B cell (primary cell): ENCODE measurements around the gene RASA2. TPM values are rescaled to one million over a fixed set of nuclear protein-coding genes. Genes with fewer than 3 reads are reported as not detected.

Experiments
- ATAC-seq: fragments of 200-7000 bp; cut with Tn5 transposase; one replicate; pipeline ENCODE4 v1.10.0; 2021; ENCODE audit warnings: low read depth, mild to moderate bottlenecking, moderate number of reproducible peaks, moderate library complexity
- CTCF ChIA-PET: fragments of 350-600 bp; sonication (Branson Sonifier 250); formaldehyde crosslinking; loops from one replicate; lab custom pipeline; 2021; ENCODE audit warnings: antibody characterized with exemption, inconsistent platforms; lab: Charles Lee
- POLR2A ChIA-PET: fragments of 350-600 bp; sonication (Branson Sonifier 250); formaldehyde crosslinking; loops from one replicate; lab custom pipeline; 2021; ENCODE audit warnings: antibody characterized with exemption; lab: Charles Lee
- DNase-seq: peaks from one replicate; pipeline ENCODE4 v3.0.0; 2013
- H2AFZ ChIP-seq: 2 replicates; pipeline ENCODE4 v1.6.1; 2012; ENCODE audit warnings: mild to moderate bottlenecking, low read depth, low read length; ENCODE audit not compliant: insufficient read depth, poor library complexity, severe bottlenecking
- H3K27ac ChIP-seq, 2 donors: 1 replicate in 1 of 2; 2 replicates in 1 of 2; pipeline ENCODE4 v1.5.1; 2012 to 2013; ENCODE audit warnings: low read length in 2 of 2, mild to moderate bottlenecking in 2 of 2, moderate library complexity in 1 of 2
- H3K27me3 ChIP-seq, 4 experiments: fragments of 200-600 bp in 1 of 4; sonication (generic) in 1 of 4; replicated peaks in 1 of 4; 1 replicate in 2 of 4; 2 replicates in 2 of 4; pipeline versions ENCODE4 v1.6.1 to v1.7.0; 2013 to 2016; ENCODE audit warnings: low read length in 3 of 4, mild to moderate bottlenecking in 2 of 4, mixed read lengths in 1 of 4, moderate library complexity in 1 of 4; ENCODE audit not compliant: insufficient read depth in 4 of 4, control insufficient read depth in 3 of 4; ENCODE audit errors: control extremely low read depth in 1 of 4
- H3K36me3 ChIP-seq, 2 experiments: replicated peaks in 1 of 2; 1 replicate in 1 of 2; 2 replicates in 1 of 2; pipeline versions ENCODE4 v1.6.1 to v1.7.1; 2013; ENCODE audit warnings: low read length in 1 of 2; ENCODE audit not compliant: insufficient read depth in 2 of 2, control insufficient read depth in 1 of 2; ENCODE audit errors: control extremely low read depth in 1 of 2, extremely low read depth in 1 of 2
- H3K4me1 ChIP-seq, 2 donors: fragments of 200-600 bp in 1 of 2; sonication (generic) in 1 of 2; 1 replicate in 1 of 2; 2 replicates in 1 of 2; pipeline versions ENCODE4 v1.5.1 to v1.6.1; 2013 to 2017; ENCODE audit warnings: low read length in 2 of 2; ENCODE audit not compliant: control insufficient read depth in 2 of 2, insufficient read depth in 2 of 2
- H3K4me2 ChIP-seq: replicated peaks from 2 replicates; pipeline ENCODE3; 2012; ENCODE audit warnings: mild to moderate bottlenecking, low read depth, low read length; ENCODE audit not compliant: poor library complexity, severe bottlenecking
- H3K4me3 ChIP-seq, 5 experiments: fragments of 200-600 bp in 1 of 5; sonication (generic) in 1 of 5; 1 replicate in 3 of 5; 2 replicates in 2 of 5; pipeline versions ENCODE4 v1.5.1 to v1.7.0; 2011 to 2016; ENCODE audit warnings: low read length in 4 of 5, mild to moderate bottlenecking in 4 of 5, low read depth in 2 of 5, control low read depth in 1 of 5, moderate library complexity in 1 of 5; ENCODE audit not compliant: insufficient read depth in 1 of 5; ENCODE audit errors: control extremely low read depth in 1 of 5, extremely low read depth in 1 of 5
- H3K79me2 ChIP-seq: fragments of 200-600 bp; sonication (generic); one replicate; pipeline ENCODE4 v1.6.0; 2016; ENCODE audit warnings: low read length; ENCODE audit not compliant: control insufficient read depth, insufficient read depth
- H3K9ac ChIP-seq: fragments of 200-600 bp; sonication (generic); 2 replicates; pipeline ENCODE4 v1.6.1; 2017; ENCODE audit warnings: mild to moderate bottlenecking, low read length, moderate library complexity
- H3K9me3 ChIP-seq, 3 donors: one replicate each; pipeline versions ENCODE4 v1.6.1 to v1.7.1; 2013; ENCODE audit warnings: low read length in 2 of 3; ENCODE audit not compliant: control insufficient read depth in 2 of 3, insufficient read depth in 1 of 3; ENCODE audit errors: control extremely low read depth in 1 of 3
- H4K20me1 ChIP-seq: 2 replicates; pipeline ENCODE4 v1.6.0; 2012; ENCODE audit warnings: mild to moderate bottlenecking, low read length; ENCODE audit not compliant: insufficient read depth, control insufficient read depth, poor library complexity, severe bottlenecking
- H3K27ac Mint-ChIP-seq: one replicate; pipeline ENCODE4 v1.8.0; 2021; ENCODE audit warnings: mixed read lengths
- H3K27me3 Mint-ChIP-seq: one replicate; pipeline ENCODE4 v1.8.0; 2021; ENCODE audit warnings: mixed read lengths
- H3K4me1 Mint-ChIP-seq: one replicate; pipeline ENCODE4 v1.8.0; 2021; ENCODE audit warnings: mixed read lengths
- H3K4me3 Mint-ChIP-seq: one replicate; pipeline ENCODE4 v1.8.0; 2021; ENCODE audit warnings: mixed read lengths
- H3K9me3 Mint-ChIP-seq: one replicate; pipeline ENCODE4 v1.8.0; 2022; ENCODE audit warnings: mixed read lengths; ENCODE audit not compliant: insufficient read depth
- EZH2 ChIP-seq: IDR thresholded peaks from 2 replicates; pipeline ENCODE4 v1.6.1; 2012; ENCODE audit warnings: borderline replicate concordance, low read depth, mild to moderate bottlenecking, moderate library complexity, low read length; ENCODE audit not compliant: insufficient read depth, poor library complexity, severe bottlenecking
- WGBS: methylation state at CpG from one replicate; pipeline ENCODE4 v1.1.5; 2013; ENCODE audit warnings: missing lambda C conversion rate; ENCODE audit not compliant: insufficient coverage; 5-methylcytosine and 5-hydroxymethylcytosine counted together
- intact Hi-C: fragments of 100-400 bp; cut with micrococcal nuclease; formaldehyde crosslinking; loops from one replicate; pipeline ENCODE4 v1.10.0; 2022
- polyA plus RNA-seq: library from polyadenylated mRNA; depleted of rRNA; stranded (reverse); fragments of >200 nt; gene quantifications from 2 replicates; pipeline ENCODE4 v1.2.3, GENCODE V29; 2012
- total RNA-seq, 2 donors: library from RNA; stranded (reverse); fragments of 120-200 nt in 1 of 2; gene quantifications; 1 replicate in 1 of 2; 2 replicates in 1 of 2; pipeline versions ENCODE4 v1.2.3 to v1.2.4, GENCODE V29; 2013 to 2022
- TF ChIP-seq, protein P1 (sequence below): fragments of 200-600 bp; IDR thresholded peaks from one replicate; pipeline ENCODE4 v1.8.0; 2022; ENCODE audit warnings: antibody characterized with exemption, mild to moderate bottlenecking

The RASA2 gene
- total and polyA plus RNA-seq, 2 donors (not counting 1 experiment from before 2014, with no cell fraction given), result 12.3 to 47.7 TPM

DNA sequence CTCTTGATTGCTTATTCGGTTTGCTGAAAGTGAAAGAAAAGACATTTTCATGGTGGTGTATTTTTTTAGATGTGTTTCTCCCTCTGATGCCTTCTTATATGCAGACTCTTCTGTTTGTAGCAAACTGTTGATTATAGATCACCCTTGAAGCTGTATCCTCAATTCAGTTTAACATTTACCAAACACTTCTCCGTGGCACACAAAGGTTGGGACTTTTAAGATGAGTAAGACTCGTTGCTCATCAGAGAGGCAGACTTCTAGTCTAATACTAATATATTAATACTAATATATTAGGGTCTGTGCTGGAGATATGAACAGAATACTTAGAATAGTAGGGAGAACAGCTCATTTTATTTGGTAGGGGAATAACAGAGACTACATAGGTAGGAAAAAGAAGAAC lies 32.8 kb downstream of the RASA2 start:
- Histone ChIP-seq H3K27ac (no peak overlapping the region), H4K20me1 (peaks cover 1% of the 10 kb centered on the region), H3K27me3 (no peaks in the 10 kb centered on the region), H3K9ac (no peak overlapping the region), H3K9me3 (peaks cover 0 to 11% (median 0%) of the 10 kb centered on the region in 3 donors), H3K79me2 (peaks cover 44% of the 10 kb centered on the region), H3K36me3 (peaks cover 7 to 47% of the 10 kb centered on the region in 2 experiments), H3K4me2 (no peak overlapping the region), H3K4me1 (peaks cover 16 to 25% of the 10 kb centered on the region in 2 donors), H3K4me3 (no peak overlapping the region), H2AFZ (no peak overlapping the region)
- H3K4me1 Mint-ChIP-seq, result peaks cover 35% of the 10 kb centered on the region
- DNase-seq (no peak), ATAC-seq (no peak)
- H3K27ac Mint-ChIP-seq, result no peak overlapping the region
- no peaks in the 10 kb centered on the region for H3K9me3 Mint-ChIP-seq
- CTCF ChIA-PET, result interaction anchor here (1.1 kb wide), 1 partner anchor 42 kb away, joined by 3 read pairs; no protein-coding TSS in a partner anchor
- H3K27me3 Mint-ChIP-seq, result no peaks in the 10 kb centered on the region
- POLR2A ChIA-PET, result no interaction called here
- intact Hi-C loops, result no loop called here
- no CpG with 5 or more reads among the region's 3 CpGs for WGBS
- no peak for TF ChIP-seq EZH2
- TF ChIP-seq, protein P1, sequence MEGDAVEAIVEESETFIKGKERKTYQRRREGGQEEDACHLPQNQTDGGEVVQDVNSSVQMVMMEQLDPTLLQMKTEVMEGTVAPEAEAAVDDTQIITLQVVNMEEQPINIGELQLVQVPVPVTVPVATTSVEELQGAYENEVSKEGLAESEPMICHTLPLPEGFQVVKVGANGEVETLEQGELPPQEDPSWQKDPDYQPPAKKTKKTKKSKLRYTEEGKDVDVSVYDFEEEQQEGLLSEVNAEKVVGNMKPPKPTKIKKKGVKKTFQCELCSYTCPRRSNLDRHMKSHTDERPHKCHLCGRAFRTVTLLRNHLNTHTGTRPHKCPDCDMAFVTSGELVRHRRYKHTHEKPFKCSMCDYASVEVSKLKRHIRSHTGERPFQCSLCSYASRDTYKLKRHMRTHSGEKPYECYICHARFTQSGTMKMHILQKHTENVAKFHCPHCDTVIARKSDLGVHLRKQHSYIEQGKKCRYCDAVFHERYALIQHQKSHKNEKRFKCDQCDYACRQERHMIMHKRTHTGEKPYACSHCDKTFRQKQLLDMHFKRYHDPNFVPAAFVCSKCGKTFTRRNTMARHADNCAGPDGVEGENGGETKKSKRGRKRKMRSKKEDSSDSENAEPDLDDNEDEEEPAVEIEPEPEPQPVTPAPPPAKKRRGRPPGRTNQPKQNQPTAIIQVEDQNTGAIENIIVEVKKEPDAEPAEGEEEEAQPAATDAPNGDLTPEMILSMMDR, result no peak
- H3K4me3 Mint-ChIP-seq, result no peak overlapping the region

DNA sequence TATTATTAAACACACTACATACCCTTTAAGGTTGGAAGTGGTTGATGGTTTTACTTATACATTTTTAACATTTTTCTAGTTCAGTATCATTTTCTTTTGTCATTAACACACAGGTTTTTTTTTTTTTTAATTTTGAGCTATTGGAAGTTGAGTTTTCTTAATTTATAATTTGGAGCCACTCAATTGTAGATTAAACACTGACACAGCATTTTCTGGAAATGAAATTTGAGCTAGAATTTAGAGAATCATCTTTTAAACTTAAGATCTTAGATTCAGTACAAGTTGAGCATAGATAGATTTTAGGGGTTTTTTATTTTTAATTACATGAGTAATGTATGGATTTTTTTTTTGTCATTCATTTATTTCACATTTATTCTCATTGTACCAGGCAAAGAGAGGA lies 35.0 kb downstream of the RASA2 start:
- Mint-ChIP-seq H3K4me3 (no peak overlapping the region), H3K27me3 (no peaks in the 10 kb centered on the region), H3K27ac (peak overlapping the region; percentile 43), H3K9me3 (no peaks in the 10 kb centered on the region), H3K4me1 (peaks cover 56% of the 10 kb centered on the region)
- no peak for TF ChIP-seq EZH2
- TF ChIP-seq, protein P1, result no peak
- Histone ChIP-seq H3K4me2 (peak overlapping the region; percentile 29), H3K27ac (peak overlapping the region in 1 of 2 donors; percentile 25), H3K79me2 (peaks cover 48% of the 10 kb centered on the region), H3K9me3 (peaks cover 0 to 9% (median 0%) of the 10 kb centered on the region in 3 donors), H3K36me3 (peaks cover 7 to 36% of the 10 kb centered on the region in 2 experiments), H4K20me1 (no peaks in the 10 kb centered on the region), H3K9ac (no peak overlapping the region), H3K4me3 (no peak overlapping the region), H3K4me1 (peaks cover 38 to 47% of the 10 kb centered on the region in 2 donors), H3K27me3 (no peaks in the 10 kb centered on the region), H2AFZ (no peak overlapping the region)
- ChIA-PET CTCF (interaction anchor here (0.5 to 0.6 kb wide), 2 partner anchors 16 to 48 kb away, joined by 3 read pairs; no protein-coding TSS in a partner anchor), POLR2A (no interaction called here)
- ATAC-seq (no peak), DNase-seq (no peak)
- intact Hi-C loops, result loop anchor here (5.0 kb wide), 1 partner anchor 36 kb away; no protein-coding TSS in a partner anchor
